Neural cell (in vitro differentiated cells): ENCODE measurements around the gene CTCF. TPM values are rescaled to one million over a fixed set of nuclear protein-coding genes. Genes with fewer than 3 reads are reported as not detected.

Source experiments
- H2AFZ ChIP-seq: fragments of 200-600, 300-800 bp; sonication (generic), shearing (Covaris generic); 2 replicates; pipeline ENCODE4 v1.6.0; 2014; ENCODE audit warnings: low read depth, mild to moderate bottlenecking, antibody characterized with exemption, low read length, moderate library complexity
- H3F3A ChIP-seq: fragments of 200-600 bp; shearing (Covaris generic); 2 replicates; pipeline ENCODE4 v1.6.1; 2016; ENCODE audit warnings: mild to moderate bottlenecking, moderate library complexity, mixed read lengths, antibody characterized with exemption, low read length; ENCODE audit not compliant: insufficient read depth, poor library complexity, severe bottlenecking
- H3K27ac ChIP-seq: fragments of 200-600, 300-800 bp; sonication (generic), shearing (Covaris generic); 2 replicates; pipeline ENCODE4 v1.5.1; 2014; ENCODE audit warnings: mild to moderate bottlenecking, low read length, moderate library complexity
- H3K27me3 ChIP-seq: fragments of 300-800, 200-600 bp; sonication (generic), shearing (Covaris generic); 2 replicates; pipeline ENCODE4 v1.6.0; 2014; ENCODE audit warnings: mild to moderate bottlenecking, low read depth, low read length, moderate library complexity; ENCODE audit not compliant: insufficient read depth
- H3K36me3 ChIP-seq: fragments of 300-800, 200-600 bp; sonication (generic), shearing (Covaris generic); 2 replicates; pipeline ENCODE4 v1.5.1; 2014; ENCODE audit warnings: mild to moderate bottlenecking, antibody characterized with exemption, low read length, moderate library complexity; ENCODE audit not compliant: insufficient read depth
- H3K4me2 ChIP-seq: fragments of 300-800, 200-600 bp; sonication (generic), shearing (Covaris generic); 2 replicates; pipeline ENCODE4 v1.6.0; 2014; ENCODE audit warnings: mild to moderate bottlenecking, low read length
- H3K4me3 ChIP-seq: fragments of 300-800, 200-600 bp; sonication (generic), shearing (Covaris generic); 2 replicates; pipeline ENCODE4 v1.5.1; 2014; ENCODE audit warnings: mild to moderate bottlenecking, low read length, moderate library complexity
- H3K79me2 ChIP-seq: fragments of 200-600 bp; shearing (Covaris generic); replicated peaks from 2 replicates; pipeline ENCODE4 v1.6.0; 2014; ENCODE audit warnings: mild to moderate bottlenecking, low read length, moderate library complexity; ENCODE audit not compliant: insufficient read depth
- H3K9ac ChIP-seq: fragments of 300-800, 200-600 bp; sonication (generic), shearing (Covaris generic); 2 replicates; pipeline ENCODE4 v1.6.1; 2016; ENCODE audit warnings: mild to moderate bottlenecking, low read length, mixed read lengths
- H3K9me2 ChIP-seq: fragments of 200-600 bp; shearing (Covaris generic); 2 replicates; pipeline ENCODE4 v1.6.1; 2016; ENCODE audit warnings: mild to moderate bottlenecking, low read length, mixed read lengths; ENCODE audit not compliant: insufficient read depth
- H3K9me3 ChIP-seq: fragments of 200-600, 300-800 bp; sonication (generic), shearing (Covaris generic); 2 replicates; pipeline ENCODE4 v1.6.1; 2016; ENCODE audit warnings: mild to moderate bottlenecking, mixed run types, low read length, moderate library complexity, mixed read lengths
- H4K20me1 ChIP-seq: fragments of 200-600 bp; shearing (Covaris generic); 2 replicates; pipeline ENCODE4 v1.6.1; 2016; ENCODE audit warnings: mild to moderate bottlenecking, mixed run types; ENCODE audit not compliant: insufficient read depth
- CTCF ChIP-seq: fragments of 450-650 bp; IDR thresholded peaks from 2 replicates; pipeline ENCODE4 v1.5.1; 2014; ENCODE audit warnings: antibody characterized with exemption, mild to moderate bottlenecking, moderate library complexity; ENCODE audit not compliant: poor library complexity, severe bottlenecking
- EP300 ChIP-seq: fragments of 450-650 bp; conservative IDR thresholded peaks from 2 replicates; pipeline ENCODE4 v1.6.1; 2014; ENCODE audit warnings: antibody characterized with exemption, mild to moderate bottlenecking, moderate library complexity; ENCODE audit not compliant: poor library complexity, severe bottlenecking
- EZH2 ChIP-seq: fragments of 200-600, 300-800 bp; shearing (Covaris generic), sonication (generic); IDR thresholded peaks from 2 replicates; pipeline ENCODE4 v1.6.1; 2014; ENCODE audit warnings: antibody characterized with exemption, low read length, borderline replicate concordance, mild to moderate bottlenecking; ENCODE audit not compliant: insufficient read depth, poor library complexity, severe bottlenecking
- MXI1 ChIP-seq: fragments of 450-650 bp; conservative IDR thresholded peaks from 2 replicates; pipeline ENCODE4 v1.6.1; 2014; ENCODE audit warnings: antibody characterized with exemption, mild to moderate bottlenecking; ENCODE audit not compliant: poor library complexity, severe bottlenecking
- POLR2AphosphoS5 ChIP-seq: IDR thresholded peaks from 2 replicates; pipeline ENCODE4 v1.6.1; 2012
- RAD21 ChIP-seq: fragments of 450-650 bp; conservative IDR thresholded peaks from 2 replicates; pipeline ENCODE4 v1.6.1; 2014; ENCODE audit warnings: antibody characterized with exemption, mild to moderate bottlenecking, moderate library complexity
- SMC3 ChIP-seq: fragments of 450-650 bp; conservative IDR thresholded peaks from 2 replicates; pipeline ENCODE4 v1.6.1; 2014; ENCODE audit warnings: antibody characterized with exemption, mild to moderate bottlenecking, moderate library complexity; ENCODE audit not compliant: poor library complexity
- TAF1 ChIP-seq: IDR thresholded peaks from 2 replicates; pipeline ENCODE4 v1.6.1; 2012; ENCODE audit warnings: low read depth
- polyA plus RNA-seq: library from polyadenylated mRNA; depleted of rRNA; stranded (reverse); fragments of >200 nt; gene quantifications from 2 replicates; pipeline ENCODE4 v1.2.3, GENCODE V29; 2014
- TF ChIP-seq, protein P1 (sequence below): IDR thresholded peaks from 2 replicates; pipeline ENCODE4 v1.6.1; 2012; ENCODE audit warnings: borderline replicate concordance

The CTCF gene
- polyA plus RNA-seq, 1 donor from 2014 or later = 42.8 TPM

DNA sequence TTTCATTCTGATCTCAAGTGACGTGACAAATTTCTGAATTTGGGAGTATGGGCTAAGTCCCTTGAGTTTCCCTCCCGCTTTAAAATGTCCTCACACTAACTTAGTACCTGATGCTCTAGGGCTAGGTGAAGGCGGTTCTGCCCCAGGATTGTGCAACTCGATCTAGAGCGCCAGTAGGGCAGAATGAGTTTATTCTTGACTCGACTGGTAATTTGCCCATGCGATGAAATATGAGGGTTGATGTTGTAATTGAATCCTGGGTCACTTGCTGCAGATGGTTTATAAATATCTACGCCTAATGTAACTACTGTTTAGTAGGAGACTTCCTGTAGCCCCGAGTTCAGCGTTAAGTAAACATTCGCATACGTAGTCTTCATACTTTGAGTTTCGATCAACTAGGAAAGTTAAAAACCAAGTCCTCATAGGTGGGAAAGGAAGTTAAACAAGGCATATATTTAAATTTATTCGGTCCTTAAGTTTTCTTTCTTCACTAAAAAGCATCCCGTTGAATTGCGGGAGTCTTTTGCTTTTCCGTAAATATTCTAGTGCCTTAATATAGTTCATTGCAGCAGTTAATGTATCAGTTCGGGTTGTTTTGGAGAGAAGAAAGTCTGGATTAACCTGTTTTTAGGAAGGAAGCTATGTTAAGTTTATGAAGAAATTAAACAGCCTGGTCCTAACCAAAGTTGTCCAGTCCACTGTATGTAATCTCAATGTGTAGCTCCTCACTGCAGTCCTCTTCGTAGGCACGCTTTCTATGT lies 1.6 kb downstream of the CTCF start (continued):
- TF ChIP-seq POLR2AphosphoS5 (no peak), SMC3 (no peak)

DNA sequence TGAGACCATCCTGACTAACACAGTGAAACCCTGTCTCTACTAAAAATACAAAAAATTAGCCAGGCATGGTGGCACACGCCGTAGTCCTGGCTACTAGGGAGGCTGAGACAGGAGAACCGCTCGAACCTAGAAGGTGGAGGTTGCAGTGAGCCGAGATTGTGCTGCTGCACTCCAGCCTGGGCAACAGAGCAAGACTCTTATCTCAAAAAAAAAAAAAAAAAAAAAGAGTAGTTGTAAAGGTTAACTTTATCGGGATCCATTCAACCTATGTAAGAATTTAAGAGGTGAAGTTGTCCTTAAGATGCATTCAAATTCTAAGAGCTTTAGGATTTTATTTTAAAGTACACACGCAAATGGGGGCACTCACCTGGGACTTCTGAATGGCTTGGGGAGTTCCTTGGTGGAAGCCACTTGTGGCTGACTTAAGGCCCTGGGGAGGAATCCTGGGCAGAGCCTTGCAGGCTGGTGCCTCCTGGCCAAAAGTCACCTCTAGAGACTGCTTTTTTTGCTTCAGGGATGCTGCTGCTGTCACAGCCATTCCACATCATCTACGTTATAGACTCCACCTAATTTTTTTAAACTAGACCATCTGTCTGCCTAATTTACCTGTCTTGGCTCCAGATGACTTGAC lies 3.3 kb downstream of the CTCF start:
- TF ChIP-seq SMC3 (no peak), MXI1 (no peak), EZH2 (no peak), TAF1 (no peak), POLR2AphosphoS5 (no peak), CTCF (no peak), EP300 (no peak), RAD21 (no peak)
- TF ChIP-seq, protein P1, sequence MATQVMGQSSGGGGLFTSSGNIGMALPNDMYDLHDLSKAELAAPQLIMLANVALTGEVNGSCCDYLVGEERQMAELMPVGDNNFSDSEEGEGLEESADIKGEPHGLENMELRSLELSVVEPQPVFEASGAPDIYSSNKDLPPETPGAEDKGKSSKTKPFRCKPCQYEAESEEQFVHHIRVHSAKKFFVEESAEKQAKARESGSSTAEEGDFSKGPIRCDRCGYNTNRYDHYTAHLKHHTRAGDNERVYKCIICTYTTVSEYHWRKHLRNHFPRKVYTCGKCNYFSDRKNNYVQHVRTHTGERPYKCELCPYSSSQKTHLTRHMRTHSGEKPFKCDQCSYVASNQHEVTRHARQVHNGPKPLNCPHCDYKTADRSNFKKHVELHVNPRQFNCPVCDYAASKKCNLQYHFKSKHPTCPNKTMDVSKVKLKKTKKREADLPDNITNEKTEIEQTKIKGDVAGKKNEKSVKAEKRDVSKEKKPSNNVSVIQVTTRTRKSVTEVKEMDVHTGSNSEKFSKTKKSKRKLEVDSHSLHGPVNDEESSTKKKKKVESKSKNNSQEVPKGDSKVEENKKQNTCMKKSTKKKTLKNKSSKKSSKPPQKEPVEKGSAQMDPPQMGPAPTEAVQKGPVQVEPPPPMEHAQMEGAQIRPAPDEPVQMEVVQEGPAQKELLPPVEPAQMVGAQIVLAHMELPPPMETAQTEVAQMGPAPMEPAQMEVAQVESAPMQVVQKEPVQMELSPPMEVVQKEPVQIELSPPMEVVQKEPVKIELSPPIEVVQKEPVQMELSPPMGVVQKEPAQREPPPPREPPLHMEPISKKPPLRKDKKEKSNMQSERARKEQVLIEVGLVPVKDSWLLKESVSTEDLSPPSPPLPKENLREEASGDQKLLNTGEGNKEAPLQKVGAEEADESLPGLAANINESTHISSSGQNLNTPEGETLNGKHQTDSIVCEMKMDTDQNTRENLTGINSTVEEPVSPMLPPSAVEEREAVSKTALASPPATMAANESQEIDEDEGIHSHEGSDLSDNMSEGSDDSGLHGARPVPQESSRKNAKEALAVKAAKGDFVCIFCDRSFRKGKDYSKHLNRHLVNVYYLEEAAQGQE = no peak
- Histone ChIP-seq H3K9me2 (no peaks in the 10 kb centered on the region), H3K9me3 (no peaks in the 10 kb centered on the region), H3K79me2 (peaks cover 74% of the 10 kb centered on the region), H3K4me3 (no peak overlapping the region), H2AFZ (no peak overlapping the region), H3K27me3 (no peaks in the 10 kb centered on the region), H3F3A (no peaks in the 10 kb centered on the region), H3K9ac (no peak overlapping the region), H3K27ac (no peak overlapping the region), H4K20me1 (peaks cover 4% of the 10 kb centered on the region), H3K36me3 (no peaks in the 10 kb centered on the region), H3K4me2 (no peak overlapping the region)

DNA sequence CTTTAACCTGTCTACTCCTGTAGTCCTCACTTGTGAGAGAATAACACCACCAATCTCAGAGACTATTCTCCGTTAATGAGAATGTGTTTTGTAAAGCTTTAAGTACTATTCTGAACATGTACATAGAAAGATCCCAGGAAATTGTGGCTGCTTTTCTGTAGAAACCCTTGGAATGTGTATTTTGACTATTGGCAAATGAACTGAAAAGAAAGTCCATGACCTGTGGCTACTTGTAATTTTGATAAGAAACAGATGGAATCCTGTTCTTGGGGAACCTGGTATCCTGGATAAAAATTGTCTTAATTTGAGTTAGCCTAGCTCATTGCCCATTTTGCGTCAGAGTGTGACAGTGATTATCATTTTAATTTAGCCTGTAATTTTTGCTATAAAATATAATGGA lies 9.1 kb downstream of the CTCF start:
- no peak overlapping the region for H2AFZ ChIP-seq
- peaks cover 5% of the 10 kb centered on the region for H4K20me1 ChIP-seq
- H3K79me2 ChIP-seq = peaks cover 51% of the 10 kb centered on the region
- H3F3A ChIP-seq = no peaks in the 10 kb centered on the region
- H3K36me3 ChIP-seq = peaks cover 10% of the 10 kb centered on the region
- H3K27me3 ChIP-seq = no peaks in the 10 kb centered on the region
- H3K9me3 ChIP-seq = no peaks in the 10 kb centered on the region
- no peaks in the 10 kb centered on the region for H3K9me2 ChIP-seq
- H3K9ac ChIP-seq = no peak overlapping the region
- no peak for TF ChIP-seq POLR2AphosphoS5
- no peak for TF ChIP-seq TAF1
- TF ChIP-seq SMC3 = no peak
- no peak for TF ChIP-seq MXI1
- no peak for TF ChIP-seq EZH2
- no peak for TF ChIP-seq CTCF
- TF ChIP-seq, protein P1 = no peak
- no peak for TF ChIP-seq RAD21
- H3K27ac ChIP-seq = no peak overlapping the region
- H3K4me2 ChIP-seq = no peak overlapping the region
- H3K4me3 ChIP-seq = no peak overlapping the region
